PC-3 (cell line): ENCODE results near the gene PRTFDC1. TPM values are rescaled to one million over a fixed set of nuclear protein-coding genes. Genes with fewer than 3 reads are reported as not detected.

ENCODE experiments used
- ATAC-seq: fragments of 200-7000 bp; cut with Tn5 transposase; 2 replicates; pipeline ENCODE4 v1.9.1; 2020; ENCODE audit warnings: mild to moderate bottlenecking, moderate library complexity
- BruUV-seq: library from RNA; stranded (reverse); fragments of 400-500 nt; replicated peaks from 2 replicates; lab custom pipeline; 2021; lab: Mats Ljungman, UMichigan
- CTCF ChIA-PET: fragments of 300-600 bp; sonication (Branson Sonifier 250); formaldehyde crosslinking; loops from one replicate; lab custom pipeline; 2022; ENCODE audit warnings: antibody characterized with exemption; lab: Charles Lee
- POLR2A ChIA-PET: fragments of 300-600 bp; sonication (Branson Sonifier 250); formaldehyde crosslinking; loops from one replicate; lab custom pipeline; 2022; ENCODE audit warnings: antibody characterized with exemption; ENCODE audit not compliant: unreplicated experiment; lab: Charles Lee
- DNase-seq: peaks from one replicate; pipeline ENCODE4 v3.0.0-alpha.2; 2015
- H2AFZ ChIP-seq: fragments of 300-600 bp; sonication (generic); 2 replicates; pipeline ENCODE4 v1.6.0; 2016; ENCODE audit warnings: antibody characterized with exemption, low read length
- H3F3A ChIP-seq: fragments of 300-600 bp; sonication (generic); one replicate; pipeline ENCODE4 v1.6.0; 2017; ENCODE audit warnings: antibody characterized with exemption, low read length, control low read depth, mild to moderate bottlenecking; ENCODE audit not compliant: unreplicated experiment
- H3K27ac ChIP-seq: fragments of 300-600 bp; sonication (generic); 2 replicates; pipeline ENCODE4 v1.5.1; 2016; ENCODE audit warnings: mild to moderate bottlenecking, low read length
- H3K27me3 ChIP-seq: fragments of 300-600 bp; sonication (generic); 2 replicates; pipeline ENCODE4 v1.6.1; 2016; ENCODE audit warnings: low read length, mixed read lengths
- H3K36me3 ChIP-seq: fragments of 300-600 bp; sonication (generic); 2 replicates; pipeline ENCODE4 v1.6.1; 2016; ENCODE audit warnings: low read depth, mixed run types, low read length, mixed read lengths
- H3K4me1 ChIP-seq: fragments of 300-600 bp; sonication (generic); 2 replicates; pipeline ENCODE4 v1.5.1; 2016; ENCODE audit warnings: low read length; ENCODE audit not compliant: insufficient read depth
- H3K4me2 ChIP-seq: fragments of 300-600 bp; sonication (generic); 2 replicates; pipeline ENCODE4 v1.6.0; 2016; ENCODE audit warnings: low read length
- H3K4me3 ChIP-seq: fragments of 300-600 bp; sonication (generic); 2 replicates; pipeline ENCODE4 v1.5.1; 2016; ENCODE audit warnings: mild to moderate bottlenecking, low read length, mixed read lengths
- H3K79me2 ChIP-seq: fragments of 300-600 bp; sonication (generic); 2 replicates; pipeline ENCODE4 v1.6.1; 2017; ENCODE audit warnings: low read length, mixed read lengths
- H3K9ac ChIP-seq: fragments of 300-600 bp; sonication (generic); 2 replicates; pipeline ENCODE4 v1.6.0; 2016; ENCODE audit warnings: mild to moderate bottlenecking, low read length
- H3K9me2 ChIP-seq: fragments of 300-600 bp; sonication (generic); replicated peaks from 2 replicates; pipeline ENCODE4 v1.6.1; 2016; ENCODE audit warnings: mixed run types, low read length, mixed read lengths
- H3K9me3 ChIP-seq: fragments of 300-600 bp; sonication (generic); 2 replicates; pipeline ENCODE4 v1.6.1; 2016; ENCODE audit warnings: low read length, mixed read lengths
- H4K20me1 ChIP-seq: fragments of 300-600 bp; sonication (generic); 2 replicates; pipeline ENCODE4 v1.6.1; 2016; ENCODE audit warnings: low read length, mixed read lengths
- CTCF ChIP-seq: fragments of 300-600 bp; sonication (generic); conservative IDR thresholded peaks from 2 replicates; pipeline ENCODE4 v1.5.1; 2017; ENCODE audit warnings: antibody characterized with exemption, low read depth, mild to moderate bottlenecking, low read length
- EZH2 ChIP-seq: fragments of 300-600 bp; sonication (generic); IDR thresholded peaks from one replicate; pipeline ENCODE4 v1.6.1; 2017; ENCODE audit warnings: antibody characterized with exemption, mild to moderate bottlenecking, low read length; ENCODE audit not compliant: unreplicated experiment
- EZH2phosphoT487 ChIP-seq: fragments of 300-600 bp; sonication (generic); IDR thresholded peaks from 2 replicates; pipeline ENCODE4 v1.6.1; 2018; ENCODE audit warnings: mild to moderate bottlenecking, antibody characterized with exemption, low read length, borderline replicate concordance
- intact Hi-C: fragments of 100-400 bp; cut with micrococcal nuclease; formaldehyde crosslinking; loops from 2 replicates; pipeline ENCODE4 v1.9.0; 2023
- total RNA-seq: library from RNA; depleted of rRNA; stranded (reverse); fragments of >200 nt; gene quantifications from 2 replicates; pipeline ENCODE4 v1.2.3, GENCODE V29; 2014

PRTFDC1 gene
- total RNA-seq, 1 experiment from 2014 or later: 10.2 TPM

- H3K79me2 ChIP-seq: no peaks in the 10 kb centered on the region
- no peak overlapping the region for H2AFZ ChIP-seq
- ChIA-PET POLR2A (no interaction called here), CTCF (no interaction called here)
- H3K27me3 ChIP-seq: no peaks in the 10 kb centered on the region
- no peaks in the 10 kb centered on the region for H3K36me3 ChIP-seq
- H3K27ac ChIP-seq: no peak overlapping the region
- intact Hi-C loops: no loop called here
- no peaks in the 10 kb centered on the region for H4K20me1 ChIP-seq
- H3K9me2 ChIP-seq: no peaks in the 10 kb centered on the region
- H3K4me3 ChIP-seq: no peak overlapping the region
- H3K4me1 ChIP-seq: no peaks in the 10 kb centered on the region
- TF ChIP-seq CTCF (no peak), EZH2phosphoT487 (no peak), EZH2 (no peak)
- no peaks in the 10 kb centered on the region for H3F3A ChIP-seq
- DNase-seq (no peak), ATAC-seq (no peak)
- no peaks in the 10 kb centered on the region for H3K9me3 ChIP-seq
- no TSS peak for BruUV-seq
- H3K9ac ChIP-seq: no peak overlapping the region
- H3K4me2 ChIP-seq: no peak overlapping the region
These were observed 23.3 kb downstream of the PRTFDC1 start for GRCh38 chr10:24929056-24929544.

- ChIA-PET POLR2A (no interaction called here), CTCF (no interaction called here)
- TF ChIP-seq CTCF (no peak), EZH2phosphoT487 (no peak), EZH2 (no peak)
- no peak overlapping the region for H3K27ac ChIP-seq
- no peaks in the 10 kb centered on the region for H3F3A ChIP-seq
- no peak overlapping the region for H3K9ac ChIP-seq
- intact Hi-C loops: no loop called here
- DNase-seq (no peak), ATAC-seq (no peak)
- H3K79me2 ChIP-seq: no peaks in the 10 kb centered on the region
- no TSS peak for BruUV-seq
- H2AFZ ChIP-seq: no peak overlapping the region
- no peak overlapping the region for H3K4me3 ChIP-seq
- H3K4me1 ChIP-seq: no peaks in the 10 kb centered on the region
- H3K4me2 ChIP-seq: no peak overlapping the region
- H3K9me2 ChIP-seq: no peaks in the 10 kb centered on the region
- no peaks in the 10 kb centered on the region for H3K27me3 ChIP-seq
- H3K36me3 ChIP-seq: no peaks in the 10 kb centered on the region
- H3K9me3 ChIP-seq: no peaks in the 10 kb centered on the region
- H4K20me1 ChIP-seq: no peaks in the 10 kb centered on the region
These were observed 24.2 kb downstream of the PRTFDC1 start for GRCh38 chr10:24928163-24928562.

GRCh38 chr10:24926557-24926956, 25.8 kb downstream of the PRTFDC1 start:
- POLR2A ChIA-PET: no interaction called here

More at GRCh38 chr10:24926557-24926956, 25.8 kb downstream of the PRTFDC1 start:
- Histone ChIP-seq H4K20me1 (no peaks in the 10 kb centered on the region), H3K9me2 (no peaks in the 10 kb centered on the region), H3K79me2 (no peaks in the 10 kb centered on the region), H3K4me3 (no peak overlapping the region), H3K27ac (no peak overlapping the region), H3K36me3 (no peaks in the 10 kb centered on the region), H3K4me2 (no peak overlapping the region), H3F3A (no peaks in the 10 kb centered on the region), H3K27me3 (no peaks in the 10 kb centered on the region), H3K9ac (no peak overlapping the region), H3K9me3 (no peaks in the 10 kb centered on the region), H3K4me1 (peaks cover 7% of the 10 kb centered on the region), H2AFZ (no peak overlapping the region)
- TF ChIP-seq EZH2: no peak
- TF ChIP-seq CTCF: no peak
- TF ChIP-seq EZH2phosphoT487: no peak
- no TSS peak for BruUV-seq
- CTCF ChIA-PET: no interaction called here
- DNase-seq (no peak), ATAC-seq (no peak)
- intact Hi-C loops: no loop called here
